Measurements from ENCODE around the gene ABCC8. TPM values are rescaled to one million over a fixed set of nuclear protein-coding genes. Genes with fewer than 3 reads are reported as not detected.

Gene ABCC8
- total RNA-seq, 1 donor: not detected

GRCh38 chr11:17477084-17477333 lies 364 bp upstream of the ABCC8 start:
- Histone ChIP-seq H2AFZ (ENCODE audit: low read length) (no peak overlapping the region), H3K9me3 (ENCODE audit: low read depth, low read length) (no peaks in the 10 kb centered on the region), H3K36me3 (ENCODE audit: insufficient read depth, low read length) (no peaks in the 10 kb centered on the region), H3K27ac (ENCODE audit: low read depth, low read length) (no peak overlapping the region), H3K79me2 (ENCODE audit: insufficient read depth, low read length) (no peaks in the 10 kb centered on the region), H3K4me2 (ENCODE audit: insufficient read depth, low read length) (no peak overlapping the region), H3K4me1 (ENCODE audit: insufficient read depth, low read length) (no peaks in the 10 kb centered on the region), H3K27me3 (ENCODE audit: insufficient read depth, low read length) (peaks cover 43% of the 10 kb centered on the region), H4K20me1 (ENCODE audit: insufficient read depth, low read length) (no peaks in the 10 kb centered on the region), H3K4me3 (ENCODE audit: insufficient read depth, low read length) (no peak overlapping the region)
- DNase-seq (ENCODE audit: insufficient read length, low spot score, missing footprints): no peak
- TF ChIP-seq CTCF (IDR thresholded peaks at IDR 0.05; ENCODE audit: extremely low read depth, low read depth, low read length): no peak

GRCh38 chr11:17475666-17476316 lies 854 bp downstream of the ABCC8 start:
- Histone ChIP-seq H2AFZ (ENCODE audit: low read length) (no peak overlapping the region), H4K20me1 (ENCODE audit: insufficient read depth, low read length) (no peaks in the 10 kb centered on the region), H3K4me2 (ENCODE audit: insufficient read depth, low read length) (no peak overlapping the region), H3K4me1 (ENCODE audit: insufficient read depth, low read length) (no peaks in the 10 kb centered on the region), H3K36me3 (ENCODE audit: insufficient read depth, low read length) (no peaks in the 10 kb centered on the region), H3K4me3 (ENCODE audit: insufficient read depth, low read length) (no peak overlapping the region), H3K79me2 (ENCODE audit: insufficient read depth, low read length) (no peaks in the 10 kb centered on the region), H3K9me3 (ENCODE audit: low read depth, low read length) (no peaks in the 10 kb centered on the region), H3K27ac (ENCODE audit: low read depth, low read length) (no peak overlapping the region), H3K27me3 (ENCODE audit: insufficient read depth, low read length) (peaks cover 48% of the 10 kb centered on the region)
- peak; percentile 81 for DNase-seq (ENCODE audit: insufficient read length, low spot score, missing footprints)
- no peak for TF ChIP-seq CTCF (IDR thresholded peaks at IDR 0.05; ENCODE audit: extremely low read depth, low read depth, low read length)

GRCh38 chr11:17473071-17473744 lies 3.4 kb downstream of the ABCC8 start:
- H3K27ac ChIP-seq (ENCODE audit: low read depth, low read length): no peak overlapping the region
- H3K4me3 ChIP-seq (ENCODE audit: insufficient read depth, low read length): no peak overlapping the region
- H3K4me1 ChIP-seq (ENCODE audit: insufficient read depth, low read length): no peaks in the 10 kb centered on the region
- peak; percentile 91 for DNase-seq (ENCODE audit: insufficient read length, low spot score, missing footprints)
- no peaks in the 10 kb centered on the region for H4K20me1 ChIP-seq (ENCODE audit: insufficient read depth, low read length)
- no peak overlapping the region for H2AFZ ChIP-seq (ENCODE audit: low read length)
- H3K4me2 ChIP-seq (ENCODE audit: insufficient read depth, low read length): no peak overlapping the region
- H3K9me3 ChIP-seq (ENCODE audit: low read depth, low read length): no peaks in the 10 kb centered on the region
- no peaks in the 10 kb centered on the region for H3K36me3 ChIP-seq (ENCODE audit: insufficient read depth, low read length)
- H3K79me2 ChIP-seq (ENCODE audit: insufficient read depth, low read length): no peaks in the 10 kb centered on the region
- peak; percentile 6 for TF ChIP-seq CTCF (IDR thresholded peaks at IDR 0.05; ENCODE audit: extremely low read depth, low read depth, low read length)
- peaks cover 37% of the 10 kb centered on the region for H3K27me3 ChIP-seq (ENCODE audit: insufficient read depth, low read length)

GRCh38 chr11:17472467-17472866 lies 4.2 kb downstream of the ABCC8 start:
- H3K27ac ChIP-seq (ENCODE audit: low read depth, low read length): no peak overlapping the region
- H3K27me3 ChIP-seq (ENCODE audit: insufficient read depth, low read length): peaks cover 37% of the 10 kb centered on the region
- no peaks in the 10 kb centered on the region for H3K4me1 ChIP-seq (ENCODE audit: insufficient read depth, low read length)
- no peaks in the 10 kb centered on the region for H3K9me3 ChIP-seq (ENCODE audit: low read depth, low read length)
- TF ChIP-seq CTCF (IDR thresholded peaks at IDR 0.05; ENCODE audit: extremely low read depth, low read depth, low read length): no peak
- DNase-seq (ENCODE audit: insufficient read length, low spot score, missing footprints): no peak
- H3K4me3 ChIP-seq (ENCODE audit: insufficient read depth, low read length): no peak overlapping the region
- H3K79me2 ChIP-seq (ENCODE audit: insufficient read depth, low read length): no peaks in the 10 kb centered on the region
- no peak overlapping the region for H2AFZ ChIP-seq (ENCODE audit: low read length)
- no peaks in the 10 kb centered on the region for H3K36me3 ChIP-seq (ENCODE audit: insufficient read depth, low read length)
- H4K20me1 ChIP-seq (ENCODE audit: insufficient read depth, low read length): no peaks in the 10 kb centered on the region
- no peak overlapping the region for H3K4me2 ChIP-seq (ENCODE audit: insufficient read depth, low read length)
